Measurements from ENCODE around the gene CALML3. TPM values are rescaled to one million over a fixed set of nuclear protein-coding genes. Genes with fewer than 3 reads are reported as not detected.

The CALML3 gene
- total RNA-seq, 1 donor from 2014 or later = not detected

- no peaks in the 10 kb centered on the region for H3K27me3 Mint-ChIP-seq (ENCODE audit: unreplicated experiment)
- H3K4me1 Mint-ChIP-seq (ENCODE audit: low read depth, unreplicated experiment) = peaks cover 5% of the 10 kb centered on the region
- peaks cover 4% of the 10 kb centered on the region for H3K9me3 Mint-ChIP-seq (ENCODE audit: unreplicated experiment)
- no peak for TF ChIP-seq CTCF (IDR thresholded peaks at IDR 0.05; ENCODE audit: partially characterized antibody, unreplicated experiment)
- H3K36me3 Mint-ChIP-seq (ENCODE audit: unreplicated experiment) = peaks cover 17% of the 10 kb centered on the region
- no peak overlapping the region for H3K27ac Mint-ChIP-seq (ENCODE audit: unreplicated experiment)
- no peak overlapping the region for H3K4me3 Mint-ChIP-seq (ENCODE audit: unreplicated experiment)
- DNase-seq = no peak
These were observed 19.6 kb downstream of the CALML3 start for GRCh38 chr10:5544216-5544805.

GRCh38 chr10:5545011-5545410 lies 20.2 kb downstream of the CALML3 start:
- no peak overlapping the region for H3K4me3 Mint-ChIP-seq (ENCODE audit: unreplicated experiment)
- TF ChIP-seq CTCF (IDR thresholded peaks at IDR 0.05; ENCODE audit: partially characterized antibody, unreplicated experiment) = no peak
- DNase-seq = no peak
- peaks cover 5% of the 10 kb centered on the region for H3K4me1 Mint-ChIP-seq (ENCODE audit: low read depth, unreplicated experiment)
- no peaks in the 10 kb centered on the region for H3K27me3 Mint-ChIP-seq (ENCODE audit: unreplicated experiment)
- H3K27ac Mint-ChIP-seq (ENCODE audit: unreplicated experiment) = no peak overlapping the region
- H3K36me3 Mint-ChIP-seq (ENCODE audit: unreplicated experiment) = peaks cover 17% of the 10 kb centered on the region
- peaks cover 4% of the 10 kb centered on the region for H3K9me3 Mint-ChIP-seq (ENCODE audit: unreplicated experiment)

- DNase-seq = no peak
- H3K4me1 Mint-ChIP-seq (ENCODE audit: low read depth, unreplicated experiment) = peaks cover 5% of the 10 kb centered on the region
- H3K27ac Mint-ChIP-seq (ENCODE audit: unreplicated experiment) = no peak overlapping the region
- H3K4me3 Mint-ChIP-seq (ENCODE audit: unreplicated experiment) = no peak overlapping the region
- peaks cover 15% of the 10 kb centered on the region for H3K36me3 Mint-ChIP-seq (ENCODE audit: unreplicated experiment)
- no peak for TF ChIP-seq CTCF (IDR thresholded peaks at IDR 0.05; ENCODE audit: partially characterized antibody, unreplicated experiment)
- peaks cover 2% of the 10 kb centered on the region for H3K9me3 Mint-ChIP-seq (ENCODE audit: unreplicated experiment)
- H3K27me3 Mint-ChIP-seq (ENCODE audit: unreplicated experiment) = no peaks in the 10 kb centered on the region
These were observed 20.6 kb downstream of the CALML3 start for GRCh38 chr10:5545426-5545777.

- no peak overlapping the region for H3K27ac Mint-ChIP-seq (ENCODE audit: unreplicated experiment)
- peaks cover 1% of the 10 kb centered on the region for H3K9me3 Mint-ChIP-seq (ENCODE audit: unreplicated experiment)
- peaks cover 1% of the 10 kb centered on the region for H3K27me3 Mint-ChIP-seq (ENCODE audit: unreplicated experiment)
- H3K4me3 Mint-ChIP-seq (ENCODE audit: unreplicated experiment) = no peak overlapping the region
- H3K4me1 Mint-ChIP-seq (ENCODE audit: low read depth, unreplicated experiment) = peaks cover 10% of the 10 kb centered on the region
- no peak for TF ChIP-seq CTCF (IDR thresholded peaks at IDR 0.05; ENCODE audit: partially characterized antibody, unreplicated experiment)
- DNase-seq = no peak
- peaks cover 10% of the 10 kb centered on the region for H3K36me3 Mint-ChIP-seq (ENCODE audit: unreplicated experiment)
These were observed 21.3 kb downstream of the CALML3 start for GRCh38 chr10:5545778-5546710.

Data from glutamatergic neuron (in vitro differentiated cells).